OCI-LY3 (cell line): ENCODE measurements around the gene MAPK8.

Source experiments
- CTCF ChIP-seq: fragments of 200-600, 300-600 bp; sonication (generic); IDR thresholded peaks from 2 replicates; pipeline ENCODE4 v1.5.1; 2014; ENCODE audit warnings: antibody characterized with exemption, low read length, low read depth
- EZH2phosphoT487 ChIP-seq: fragments of 200-600 bp; shearing (Covaris generic); IDR thresholded peaks from 2 replicates; pipeline ENCODE4 v1.6.1; 2018; ENCODE audit warnings: antibody characterized with exemption, mixed run types, low read depth

DNA sequence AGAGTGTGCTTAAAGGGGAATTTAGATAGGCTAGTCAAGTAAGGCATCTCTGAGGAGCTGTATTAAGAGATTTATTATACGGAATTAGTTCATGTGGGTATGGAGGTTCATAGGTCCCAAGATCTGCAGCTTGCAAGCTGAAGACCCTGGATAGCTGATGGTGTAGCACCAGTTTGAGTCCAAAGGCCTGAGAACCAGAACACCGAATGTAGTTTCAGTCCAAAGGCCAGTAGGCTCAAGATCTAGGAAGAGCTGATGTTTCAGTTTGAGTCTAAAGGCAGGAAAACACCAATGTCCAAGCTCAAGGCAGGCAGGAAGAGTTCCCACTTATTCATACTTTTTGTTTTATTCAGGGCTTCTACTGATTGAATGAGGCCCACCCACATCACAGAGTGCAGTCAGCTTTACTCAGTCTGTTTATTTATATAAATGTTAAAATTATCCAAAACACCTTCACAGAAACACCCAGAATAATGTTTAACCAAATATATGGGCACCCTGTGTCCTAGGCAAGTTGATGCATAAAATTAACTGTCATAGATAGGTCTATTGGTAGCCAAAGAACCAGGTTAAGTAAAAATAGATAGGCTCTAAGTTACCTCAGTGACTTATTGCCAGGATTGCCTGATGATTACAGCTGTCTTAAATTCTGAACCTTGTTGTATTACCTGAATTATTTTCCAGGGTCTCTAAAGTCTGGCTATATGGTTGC lies 83.5 kb downstream of the MAPK8 start:
- TF ChIP-seq EZH2phosphoT487, result no peak
- TF ChIP-seq CTCF, result no peak
